Fibroblast of mammary gland (primary cell): Measurements from ENCODE around the gene RFWD3.

ENCODE experiments used
- DNase-seq: peaks from one replicate; pipeline ENCODE4 v3.0.0-alpha.2; 2010; ENCODE audit warnings: low read depth
- H3K4me3 ChIP-seq: 2 replicates; pipeline ENCODE4 v1.5.1; 2011; ENCODE audit warnings: low read depth, mild to moderate bottlenecking, low read length, moderate library complexity; ENCODE audit not compliant: control insufficient read depth
- TF ChIP-seq, protein P1 (sequence below): conservative IDR thresholded peaks from 2 replicates; pipeline ENCODE4 v1.5.1; 2011; ENCODE audit warnings: low read depth, low read length, inconsistent platforms; ENCODE audit not compliant: control insufficient read depth, insufficient read depth

RFWD3 gene

GRCh38 chr16:74667255-74667700 lies 601 bp upstream of the RFWD3 start:
- DNase-seq: no peak
- TF ChIP-seq, protein P1, sequence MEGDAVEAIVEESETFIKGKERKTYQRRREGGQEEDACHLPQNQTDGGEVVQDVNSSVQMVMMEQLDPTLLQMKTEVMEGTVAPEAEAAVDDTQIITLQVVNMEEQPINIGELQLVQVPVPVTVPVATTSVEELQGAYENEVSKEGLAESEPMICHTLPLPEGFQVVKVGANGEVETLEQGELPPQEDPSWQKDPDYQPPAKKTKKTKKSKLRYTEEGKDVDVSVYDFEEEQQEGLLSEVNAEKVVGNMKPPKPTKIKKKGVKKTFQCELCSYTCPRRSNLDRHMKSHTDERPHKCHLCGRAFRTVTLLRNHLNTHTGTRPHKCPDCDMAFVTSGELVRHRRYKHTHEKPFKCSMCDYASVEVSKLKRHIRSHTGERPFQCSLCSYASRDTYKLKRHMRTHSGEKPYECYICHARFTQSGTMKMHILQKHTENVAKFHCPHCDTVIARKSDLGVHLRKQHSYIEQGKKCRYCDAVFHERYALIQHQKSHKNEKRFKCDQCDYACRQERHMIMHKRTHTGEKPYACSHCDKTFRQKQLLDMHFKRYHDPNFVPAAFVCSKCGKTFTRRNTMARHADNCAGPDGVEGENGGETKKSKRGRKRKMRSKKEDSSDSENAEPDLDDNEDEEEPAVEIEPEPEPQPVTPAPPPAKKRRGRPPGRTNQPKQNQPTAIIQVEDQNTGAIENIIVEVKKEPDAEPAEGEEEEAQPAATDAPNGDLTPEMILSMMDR: no peak
- H3K4me3 ChIP-seq: peak overlapping the region; percentile 91

- peak overlapping the region; percentile 91 for H3K4me3 ChIP-seq
- no peak for DNase-seq
- TF ChIP-seq, protein P1: no peak
Measured at GRCh38 chr16:74666010-74666421, 661 bp downstream of the RFWD3 start.

- no peak overlapping the region for H3K4me3 ChIP-seq
- DNase-seq: no peak
- TF ChIP-seq, protein P1: no peak
Measured at GRCh38 chr16:74661064-74661463, 5.6 kb downstream of the RFWD3 start.

GRCh38 chr16:74660383-74660782 lies 6.3 kb downstream of the RFWD3 start:
- H3K4me3 ChIP-seq: no peak overlapping the region
- DNase-seq: no peak
- TF ChIP-seq, protein P1: no peak

DNA sequence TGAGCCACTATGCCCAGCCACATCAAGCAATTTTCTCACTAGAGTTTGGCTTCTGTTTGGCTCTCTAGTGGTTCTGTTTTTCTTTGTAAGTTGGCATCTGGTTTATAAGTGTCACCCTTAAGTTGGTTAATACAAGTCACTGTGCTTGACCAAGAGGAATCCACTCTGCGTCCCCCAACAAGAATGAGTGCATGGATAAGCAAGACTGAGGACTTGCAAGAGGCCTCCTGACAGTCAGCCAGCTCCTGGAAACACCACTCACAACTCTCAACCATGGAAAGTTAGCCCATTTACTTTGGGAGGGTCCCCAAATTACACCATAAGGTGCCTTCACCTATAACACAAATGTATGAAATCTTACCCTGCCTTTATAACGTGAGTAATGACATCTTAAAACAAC lies 7.6 kb downstream of the RFWD3 start:
- TF ChIP-seq, protein P1: no peak
- no peak overlapping the region for H3K4me3 ChIP-seq
- DNase-seq: no peak

DNA sequence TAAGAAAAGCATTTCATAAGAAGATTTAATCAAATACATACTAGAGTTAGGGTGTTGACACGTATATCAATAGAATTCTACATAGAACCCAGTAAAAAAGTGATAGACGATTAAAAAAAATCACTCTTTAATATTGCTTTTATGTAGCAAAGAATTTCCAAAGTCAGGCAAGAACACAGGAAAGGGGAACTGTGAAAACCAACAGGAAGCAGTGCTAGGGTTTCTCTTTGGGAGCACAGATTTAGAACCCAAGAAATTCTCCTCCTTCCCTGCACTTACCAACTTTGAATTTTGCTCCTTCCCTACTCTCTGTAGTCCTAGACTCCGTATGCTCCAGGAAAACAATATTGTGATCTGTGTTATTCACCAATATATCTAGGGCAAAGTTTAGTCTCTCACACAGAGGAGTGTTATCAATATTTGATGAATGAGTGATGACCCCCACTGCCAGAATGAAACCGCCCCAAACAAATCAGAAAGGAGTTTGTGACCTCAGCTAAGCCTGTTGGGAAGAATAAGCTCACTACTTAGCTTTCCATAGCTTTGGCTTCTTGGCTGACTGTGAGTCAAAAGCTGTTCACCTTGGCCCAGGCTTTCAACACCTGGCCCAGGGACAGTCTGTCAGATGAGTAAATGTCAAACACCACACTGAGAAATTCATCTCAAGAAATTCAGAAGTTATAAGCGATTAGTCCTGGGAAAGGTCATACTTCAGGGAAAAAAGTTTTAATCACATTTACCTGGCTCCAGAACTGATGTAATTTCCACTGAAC lies 8.6 kb downstream of the RFWD3 start:
- no peak for DNase-seq
- no peak overlapping the region for H3K4me3 ChIP-seq
- TF ChIP-seq, protein P1: no peak
